Keratinocyte (primary cell): ENCODE measurements around the gene LRPPRC. TPM values are rescaled to one million over a fixed set of nuclear protein-coding genes. Genes with fewer than 3 reads are reported as not detected.
A peak's percentile ranks its signal among the peaks of the same experiment; 100 is the strongest.

Experiments
- DNase-seq: peaks from one replicate; pipeline ENCODE4 v3.0.0-alpha.2; 2011; ENCODE audit warnings: low read depth, missing footprints, low spot score
- FAIRE-seq: peaks from 2 replicates; lab custom pipeline; 2011; peaks lifted over from hg19 to GRCh38; lab: Jason Lieb, UNC
- H2AFZ ChIP-seq: 2 replicates; pipeline ENCODE4 v1.6.0; 2012; ENCODE audit warnings: low read length, control low read depth, inconsistent platforms; ENCODE audit not compliant: control insufficient read depth
- H3K27ac ChIP-seq: 2 replicates; pipeline ENCODE4 v1.5.1; 2011; ENCODE audit warnings: low read length; ENCODE audit not compliant: control insufficient read depth, insufficient read depth
- H3K27me3 ChIP-seq: 3 replicates; pipeline ENCODE4 v1.6.0; 2011; ENCODE audit warnings: low read length; ENCODE audit not compliant: control insufficient read depth, insufficient read depth; ENCODE audit errors: extremely low read depth
- H3K36me3 ChIP-seq, 2 experiments: 2 replicates in 1 of 2; 3 replicates in 1 of 2; pipeline ENCODE4 v1.5.1; 2011; ENCODE audit warnings: low read length in 2 of 2, mild to moderate bottlenecking in 1 of 2; ENCODE audit not compliant: control insufficient read depth in 2 of 2, insufficient read depth in 2 of 2; ENCODE audit errors: extremely low read depth in 1 of 2
- H3K4me1 ChIP-seq: 3 replicates; pipeline ENCODE4 v1.5.1; 2011; ENCODE audit warnings: low read length; ENCODE audit not compliant: control insufficient read depth, insufficient read depth; ENCODE audit errors: extremely low read depth
- H3K4me2 ChIP-seq: 3 replicates; pipeline ENCODE4 v1.6.0; 2011; ENCODE audit warnings: low read depth, low read length; ENCODE audit not compliant: control insufficient read depth, insufficient read depth; ENCODE audit errors: extremely low read depth
- H3K4me3 ChIP-seq, 3 experiments: fragments of 200-600 bp in 1 of 3; sonication (generic) in 1 of 3; 2 replicates in 2 of 3; 3 replicates in 1 of 3; pipeline ENCODE4 v1.5.1; 2011 to 2016; ENCODE audit warnings: low read length in 3 of 3, mild to moderate bottlenecking in 3 of 3, control low read depth in 2 of 3, inconsistent platforms in 1 of 3, low read depth in 1 of 3, mixed read lengths in 1 of 3, mixed run types in 1 of 3, moderate library complexity in 1 of 3; ENCODE audit not compliant: control insufficient read depth in 2 of 3, insufficient read depth in 2 of 3; ENCODE audit errors: extremely low read depth in 1 of 3
- H3K79me2 ChIP-seq: 2 replicates; pipeline ENCODE4 v1.6.0; 2012; ENCODE audit warnings: low read length; ENCODE audit not compliant: control insufficient read depth, insufficient read depth
- H3K9ac ChIP-seq: 3 replicates; pipeline ENCODE4 v1.6.0; 2011; ENCODE audit warnings: low read length; ENCODE audit not compliant: control insufficient read depth, insufficient read depth; ENCODE audit errors: extremely low read depth
- H3K9me1 ChIP-seq: 3 replicates; pipeline ENCODE4 v1.6.0; 2011; ENCODE audit warnings: low read length; ENCODE audit not compliant: control insufficient read depth, insufficient read depth; ENCODE audit errors: extremely low read depth
- H3K9me3 ChIP-seq: 2 replicates; pipeline ENCODE4 v1.5.1; 2012; ENCODE audit warnings: low read depth, low read length; ENCODE audit not compliant: control insufficient read depth
- H4K20me1 ChIP-seq: 3 replicates; pipeline ENCODE4 v1.6.0; 2011; ENCODE audit warnings: low read length; ENCODE audit not compliant: control insufficient read depth, insufficient read depth; ENCODE audit errors: extremely low read depth
- CTCF ChIP-seq, 3 experiments: IDR thresholded peaks in 1 of 3; conservative IDR thresholded peaks in 1 of 3; optimal IDR thresholded peaks in 1 of 3; 2 replicates in 2 of 3; 3 replicates in 1 of 3; pipeline versions ENCODE3 to v1.5.1; 2011; ENCODE audit warnings: low read length in 3 of 3, mild to moderate bottlenecking in 3 of 3, moderate library complexity in 2 of 3, control low read depth in 1 of 3, inconsistent platforms in 1 of 3; ENCODE audit not compliant: insufficient read depth in 2 of 3; ENCODE audit errors: extremely low read depth in 1 of 3
- EZH2 ChIP-seq: IDR thresholded peaks from one replicate; pipeline ENCODE4 v1.6.1; 2012; ENCODE audit warnings: inconsistent platforms, mild to moderate bottlenecking, low read length, moderate library complexity
- dilution Hi-C: fragments of 300-500 bp; cut with MboI; formaldehyde crosslinking; loops from one replicate; pipeline ENCODE4 v1.7.0; 2020; ENCODE audit warnings: low sequenced_read_pairs; ENCODE audit not compliant: extremely low pct_ligation_motif_present
- polyA plus RNA-seq, 5 experiments: library from polyadenylated mRNA; depleted of rRNA in 3 of 5; stranded (reverse) in 3 of 5; stranded (forward) in 1 of 5; unstranded in 1 of 5; fragments of >200 nt; gene quantifications; 1 replicate in 1 of 5; 2 replicates in 3 of 5; 3 replicates in 1 of 5; pipeline versions ENCODE4 v1.2.1 to v1.2.3, GENCODE V29; 2011 to 2012; ENCODE audit warnings: missing spikeins in 2 of 5, low read depth in 1 of 5, low replicate concordance in 1 of 5

The LRPPRC gene
- polyA plus RNA-seq, 1 donor (not counting 4 experiments of a cell fraction or from before 2014, with no cell fraction given), result 115 TPM

GRCh38 chr2:44044281-44044720, 48.5 kb upstream of the LRPPRC start:
- TF ChIP-seq CTCF (optimal IDR thresholded peaks at IDR 0.05 in 1 of 3, IDR thresholded peaks at IDR 0.05 in 1 of 3, conservative IDR thresholded peaks at IDR 0.05 in 1 of 3; ENCODE audit: extremely low read depth in 1 of 3, insufficient read depth in 2 of 3, low read length in 3 of 3) (peak; percentile 89 to 98 (median 97)), EZH2 (no peak)
- dilution Hi-C loops, result no loop called here
- Histone ChIP-seq H3K9me3 (no peaks in the 10 kb centered on the region), H3K9ac (no peak overlapping the region), H3K4me1 (peaks cover 6% of the 10 kb centered on the region), H3K27me3 (peaks cover 4% of the 10 kb centered on the region), H3K79me2 (no peaks in the 10 kb centered on the region), H3K27ac (no peak overlapping the region), H3K36me3 (no peaks in the 10 kb centered on the region), H3K4me2 (peak overlapping the region; percentile 40), H3K4me3 (no peak overlapping the region), H4K20me1 (no peaks in the 10 kb centered on the region), H3K9me1 (no peaks in the 10 kb centered on the region), H2AFZ (peak overlapping the region; percentile 78)
- DNase-seq (peak; percentile 19), FAIRE-seq (no peak)

GRCh38 chr2:44040365-44040764, 44.6 kb upstream of the LRPPRC start:
- no peak for FAIRE-seq

More at GRCh38 chr2:44040365-44040764, 44.6 kb upstream of the LRPPRC start:
- Histone ChIP-seq H3K27ac (no peak overlapping the region), H3K4me3 (no peak overlapping the region), H3K79me2 (no peaks in the 10 kb centered on the region), H3K9ac (no peak overlapping the region), H3K9me3 (no peaks in the 10 kb centered on the region), H2AFZ (no peak overlapping the region), H3K36me3 (no peaks in the 10 kb centered on the region), H4K20me1 (no peaks in the 10 kb centered on the region), H3K4me1 (peaks cover 6% of the 10 kb centered on the region), H3K27me3 (no peaks in the 10 kb centered on the region), H3K4me2 (no peak overlapping the region), H3K9me1 (no peaks in the 10 kb centered on the region)
- DNase-seq, result no peak
- TF ChIP-seq EZH2 (no peak), CTCF (optimal IDR thresholded peaks at IDR 0.05 in 1 of 3, IDR thresholded peaks at IDR 0.05 in 1 of 3, conservative IDR thresholded peaks at IDR 0.05 in 1 of 3; ENCODE audit: extremely low read depth in 1 of 3, insufficient read depth in 2 of 3, low read length in 3 of 3) (no peak)
- dilution Hi-C loops, result no loop called here
